Mesodermal cell (in vitro differentiated cells): Measurements from ENCODE around the gene BCL2L1.
A peak's percentile ranks its signal among the peaks of the same experiment; 100 is the strongest.

Source experiments
- H3K27ac ChIP-seq: 2 replicates; pipeline ENCODE4 v1.7.0; 2013; ENCODE audit warnings: mild to moderate bottlenecking, low read depth, low read length, moderate library complexity; ENCODE audit not compliant: severe bottlenecking
- H3K36me3 ChIP-seq: 2 replicates; pipeline ENCODE4 v1.7.1; 2013; ENCODE audit warnings: mild to moderate bottlenecking, low read length, moderate library complexity; ENCODE audit not compliant: control insufficient read depth, insufficient read depth
- H3K4me1 ChIP-seq: one replicate; pipeline ENCODE4 v1.7.1; 2013; ENCODE audit warnings: mild to moderate bottlenecking, low read length; ENCODE audit not compliant: insufficient read depth, control insufficient read depth, poor library complexity, severe bottlenecking
- H3K4me3 ChIP-seq: 2 replicates; pipeline ENCODE4 v1.7.0; 2013; ENCODE audit warnings: low read length, control low read depth, mild to moderate bottlenecking; ENCODE audit not compliant: insufficient read depth, poor library complexity, severe bottlenecking; ENCODE audit errors: extremely low read depth
- H3K9me3 ChIP-seq: 2 replicates; pipeline ENCODE4 v1.7.1; 2013; ENCODE audit warnings: mild to moderate bottlenecking, low read length, moderate library complexity; ENCODE audit not compliant: control insufficient read depth
- whole genome bisulfite sequencing, 2 experiments: methylation state at CpG; one replicate each; pipeline ENCODE4 v1.1.5; 2013; ENCODE audit warnings: missing lambda C conversion rate in 2 of 2; ENCODE audit not compliant: insufficient coverage in 2 of 2; 5-methylcytosine and 5-hydroxymethylcytosine counted together

BCL2L1 gene

DNA sequence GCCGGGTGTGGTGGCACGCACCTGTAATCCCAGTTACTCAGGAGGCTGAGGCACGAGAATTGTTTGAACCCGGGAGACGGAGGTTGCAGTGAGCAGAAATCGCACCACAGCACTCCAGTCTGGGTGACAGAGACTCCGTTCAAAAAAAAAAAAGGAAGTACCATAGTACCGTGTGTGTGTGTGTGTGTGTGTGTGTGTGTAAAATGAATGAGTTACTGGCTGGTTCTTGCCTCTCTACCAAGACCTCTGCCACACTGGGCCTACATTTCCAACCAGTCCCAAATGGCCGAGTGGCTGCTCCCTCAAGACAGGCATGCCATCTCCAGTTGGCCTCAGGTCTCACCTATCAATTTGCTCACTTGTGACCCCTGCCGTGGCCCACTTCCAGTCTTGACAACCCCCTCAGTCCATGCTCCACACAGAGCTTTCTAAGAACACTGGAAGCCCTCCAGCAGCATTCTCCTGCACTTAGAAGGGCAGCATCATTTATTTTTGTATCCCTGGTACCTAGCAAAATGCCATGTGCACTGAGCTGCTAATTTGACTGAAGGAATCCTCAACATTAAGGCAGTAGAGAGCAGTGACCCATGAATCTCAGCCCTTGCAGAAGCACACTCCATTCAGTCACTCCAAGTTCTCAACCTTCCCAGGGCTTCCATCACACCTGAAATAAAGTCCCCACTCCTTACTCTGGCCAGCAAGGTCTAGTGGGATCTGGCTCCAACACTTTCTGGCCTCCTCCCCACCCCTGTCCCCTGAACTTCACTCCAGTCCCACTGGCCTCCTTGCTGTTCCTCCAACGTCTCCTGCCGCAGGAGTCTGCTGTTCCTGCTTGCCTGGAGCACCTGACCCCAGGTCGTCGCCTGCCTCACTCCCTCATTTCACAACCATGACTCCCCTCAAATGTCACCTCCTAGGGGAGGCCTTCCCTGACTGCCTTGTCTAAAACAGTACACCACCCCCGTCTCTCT lies 55.1 kb downstream of the BCL2L1 start:
- H3K4me1 ChIP-seq = peaks cover 47% of the 10 kb centered on the region
- H3K9me3 ChIP-seq = no peaks in the 10 kb centered on the region
- H3K27ac ChIP-seq = no peak overlapping the region
- no peak overlapping the region for H3K4me3 ChIP-seq
- WGBS, 2 experiments = 95% methylated on average over 13 of the region's 15 CpGs
- H3K36me3 ChIP-seq = peaks cover 48% of the 10 kb centered on the region

DNA sequence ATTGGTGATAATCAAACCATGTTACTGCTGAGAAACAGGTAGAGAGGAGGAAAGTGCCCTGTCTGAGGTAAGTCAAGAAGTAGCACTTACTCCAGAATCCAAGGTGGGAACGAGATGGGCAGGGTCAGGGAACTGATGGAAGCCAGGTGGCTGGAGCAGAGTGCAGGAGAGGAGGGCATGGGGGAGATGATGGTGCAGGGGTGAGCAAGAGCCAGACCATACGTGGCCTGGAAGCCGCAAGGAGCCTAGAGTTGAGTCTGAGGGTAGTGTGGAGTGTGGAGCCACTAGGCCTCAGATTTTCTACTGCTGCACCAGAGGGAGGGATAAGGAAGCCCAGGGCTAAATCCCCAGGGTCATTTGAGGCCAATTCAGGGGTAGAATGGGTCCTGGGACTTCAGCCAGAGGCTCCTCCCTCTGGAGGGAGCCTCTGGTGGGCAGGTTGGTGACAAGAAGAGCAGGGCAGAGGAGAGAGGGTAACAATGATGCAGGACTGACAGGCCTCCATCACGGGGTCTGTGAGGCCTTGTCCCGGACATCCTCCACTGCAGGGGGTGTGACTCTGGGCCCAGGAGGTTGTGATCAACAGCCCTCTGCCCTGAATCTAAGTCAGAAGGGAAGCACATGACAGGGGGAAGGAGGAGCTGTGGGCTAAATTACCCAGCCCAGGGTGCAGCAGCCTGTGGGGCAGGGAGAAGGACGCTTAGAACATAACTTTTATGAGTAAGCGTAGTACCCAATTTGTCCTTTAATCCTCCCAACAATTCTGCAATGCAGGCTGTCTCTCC lies 56.2 kb downstream of the BCL2L1 start:
- Histone ChIP-seq H3K4me1 (peaks cover 54% of the 10 kb centered on the region), H3K9me3 (no peaks in the 10 kb centered on the region), H3K4me3 (no peak overlapping the region), H3K36me3 (peaks cover 43% of the 10 kb centered on the region), H3K27ac (no peak overlapping the region)
- WGBS, 2 experiments = 92% methylated on average over 5 to 7 of the region's 7 CpGs

DNA sequence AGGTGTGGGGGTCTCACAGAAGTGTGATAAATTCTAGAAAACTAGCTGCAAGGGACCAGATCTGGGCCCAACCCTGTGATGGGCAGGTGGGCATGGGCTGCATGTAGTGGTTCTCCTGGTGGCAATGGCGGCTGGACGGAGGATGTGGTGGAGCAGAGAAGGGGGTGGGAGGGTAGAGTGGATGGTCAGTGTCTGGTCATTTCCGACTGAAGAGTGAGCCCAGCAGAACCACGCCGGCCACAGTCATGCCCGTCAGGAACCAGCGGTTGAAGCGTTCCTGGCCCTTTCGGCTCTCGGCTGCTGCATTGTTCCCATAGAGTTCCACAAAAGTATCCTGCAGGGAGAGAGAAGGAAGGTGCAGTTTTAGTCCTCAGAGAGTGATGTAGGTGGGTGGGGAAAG lies 56.9 kb downstream of the BCL2L1 start:
- no peaks in the 10 kb centered on the region for H3K9me3 ChIP-seq
- WGBS, 2 experiments = 91 to 96% methylated on average over 9 to 10 of the region's 10 CpGs

DNA sequence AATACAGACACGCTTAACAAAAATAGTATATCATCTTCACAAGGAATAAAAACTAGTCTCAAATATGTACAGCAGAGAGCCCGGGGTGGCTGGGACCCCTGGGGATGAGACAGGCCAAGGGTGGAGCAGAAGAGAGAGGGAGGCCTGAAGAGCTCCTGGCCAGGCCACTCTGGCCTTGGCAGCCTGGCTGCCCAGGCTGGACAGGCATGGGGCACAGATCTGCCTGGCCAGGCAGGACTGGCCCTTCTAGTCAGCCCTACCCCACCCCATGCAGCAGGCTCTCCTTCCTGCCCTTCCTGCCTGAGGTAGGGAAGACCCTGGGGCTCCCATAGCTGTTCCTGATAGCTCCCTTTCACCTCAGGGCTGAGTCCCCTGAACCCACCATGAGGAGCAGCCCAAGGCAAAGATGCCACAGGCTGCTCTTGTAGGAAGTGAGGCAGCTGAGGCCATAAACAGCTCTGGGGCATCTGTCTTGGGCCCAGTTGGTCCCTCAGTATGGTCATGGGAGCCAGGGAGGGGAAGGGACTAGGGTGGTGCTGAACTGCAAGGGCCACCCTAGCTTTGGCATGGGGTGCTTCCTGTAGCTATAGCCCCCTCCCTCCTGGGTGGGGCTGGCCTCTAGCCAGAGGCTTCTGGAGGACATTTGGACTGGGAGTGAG lies 57.8 kb downstream of the BCL2L1 start:
- Histone ChIP-seq H3K36me3 (peaks cover 43% of the 10 kb centered on the region), H3K27ac (no peak overlapping the region), H3K9me3 (no peaks in the 10 kb centered on the region), H3K4me3 (no peak overlapping the region), H3K4me1 (peaks cover 41% of the 10 kb centered on the region)
- WGBS, 2 experiments = 100% methylated on average over 1 of the region's 2 CpGs; no CpG with 5 or more reads in 1 of the 2 experiments

More for the DNA sequence above, 56.9 kb downstream of the BCL2L1 start:
- no peak overlapping the region for H3K27ac ChIP-seq
- H3K4me1 ChIP-seq = peaks cover 50% of the 10 kb centered on the region
- H3K36me3 ChIP-seq = peaks cover 43% of the 10 kb centered on the region
- no peak overlapping the region for H3K4me3 ChIP-seq

DNA sequence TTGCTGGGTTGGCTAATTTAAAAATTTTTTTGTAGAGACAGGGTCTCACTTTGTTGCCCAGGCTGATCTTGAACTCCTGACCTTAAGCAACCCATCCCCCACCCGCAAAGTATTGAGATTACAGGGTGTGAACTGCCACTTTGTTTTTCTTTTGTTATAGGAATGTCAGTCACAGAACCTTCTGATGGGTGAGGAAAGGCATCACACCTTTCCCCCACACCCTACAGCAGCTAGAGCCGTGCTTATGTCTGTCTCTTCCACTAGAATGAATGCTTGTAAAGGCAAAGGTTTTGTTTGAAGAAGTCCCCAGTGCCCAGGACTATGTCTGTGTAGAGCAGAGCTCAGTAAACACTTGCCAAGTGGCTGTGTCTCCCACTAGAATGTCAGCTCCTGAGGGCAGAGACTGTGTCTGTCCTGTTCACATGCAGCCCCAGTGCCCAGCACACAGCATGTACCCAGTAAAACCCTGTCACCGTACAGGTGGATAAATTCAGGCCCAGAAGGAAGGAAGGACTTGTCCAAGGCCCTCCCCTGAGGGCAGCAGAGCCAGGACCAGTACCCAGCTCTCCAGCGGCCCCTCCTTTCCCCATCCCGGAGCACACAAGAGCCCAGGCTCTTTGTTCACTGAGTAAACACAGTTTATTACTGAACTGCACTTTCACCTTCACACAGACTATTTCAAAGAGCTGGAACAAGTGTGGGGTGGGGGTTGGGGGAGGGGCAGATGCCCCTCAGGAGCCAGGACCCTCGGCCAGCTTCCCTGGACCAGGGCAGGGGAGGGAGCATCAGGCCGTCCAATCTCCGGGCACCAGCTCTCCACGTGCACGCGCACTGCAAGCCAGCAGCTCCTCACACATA lies 58.6 kb downstream of the BCL2L1 start:
- H3K27ac ChIP-seq = peak overlapping the region; percentile 13

DNA sequence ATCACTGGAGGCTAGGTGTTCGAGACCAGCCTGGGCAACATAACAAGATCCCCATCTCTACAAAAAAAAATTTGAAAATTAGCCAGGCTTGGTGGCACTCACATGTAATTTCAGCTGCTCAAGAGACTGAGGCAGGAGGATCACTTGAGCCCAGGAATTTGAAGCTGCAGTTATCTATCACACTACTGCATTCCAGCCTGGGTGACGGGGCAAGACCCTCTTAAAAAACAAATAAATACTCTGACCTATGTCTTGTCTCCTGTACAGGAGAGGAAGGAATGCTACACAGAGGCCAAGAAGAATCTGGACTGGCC lies 59.2 kb downstream of the BCL2L1 start:
- Histone ChIP-seq H3K36me3 (peaks cover 33% of the 10 kb centered on the region), H3K4me3 (no peak overlapping the region), H3K4me1 (peaks cover 33% of the 10 kb centered on the region), H3K9me3 (no peaks in the 10 kb centered on the region), H3K27ac (peak overlapping the region; percentile 13)
- 88 to 100% methylated on average over 1 of the region's 2 CpGs for WGBS, 2 experiments

More for the DNA sequence above, 58.6 kb downstream of the BCL2L1 start:
- Histone ChIP-seq H3K4me3 (no peak overlapping the region), H3K36me3 (peaks cover 36% of the 10 kb centered on the region), H3K4me1 (peaks cover 34% of the 10 kb centered on the region), H3K9me3 (no peaks in the 10 kb centered on the region)
- 81 to 86% methylated on average over 1 to 4 of the region's 11 CpGs for WGBS, 2 experiments

DNA sequence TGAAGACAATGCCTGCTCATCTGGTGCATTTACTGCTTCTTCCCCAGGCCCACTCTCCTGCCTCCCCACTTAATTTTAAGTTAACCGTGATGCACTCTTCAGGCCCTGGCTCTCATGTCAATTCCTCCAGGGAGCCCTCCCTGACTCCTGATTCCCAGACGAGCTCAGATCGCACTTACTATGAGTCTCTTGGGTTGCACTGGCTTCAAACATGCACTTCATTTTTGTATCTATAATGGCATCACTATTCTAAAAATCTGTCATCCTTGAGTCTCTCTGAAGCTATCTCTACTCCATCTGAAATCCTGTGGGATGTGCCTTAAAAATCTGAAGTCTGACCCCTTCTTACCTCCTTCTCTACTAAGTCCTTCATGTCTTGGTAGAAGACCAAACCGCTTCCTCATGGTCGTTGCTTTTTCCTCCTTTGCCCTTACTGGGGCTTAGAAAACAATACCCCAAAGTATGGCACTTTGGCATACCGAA lies 60.3 kb downstream of the BCL2L1 start:
- 71 to 78% methylated on average over 4 to 6 of the region's 6 CpGs for WGBS, 2 experiments
- Histone ChIP-seq H3K27ac (peak overlapping the region; percentile 53), H3K4me3 (no peak overlapping the region), H3K9me3 (no peaks in the 10 kb centered on the region), H3K4me1 (peaks cover 33% of the 10 kb centered on the region), H3K36me3 (peaks cover 28% of the 10 kb centered on the region)

DNA sequence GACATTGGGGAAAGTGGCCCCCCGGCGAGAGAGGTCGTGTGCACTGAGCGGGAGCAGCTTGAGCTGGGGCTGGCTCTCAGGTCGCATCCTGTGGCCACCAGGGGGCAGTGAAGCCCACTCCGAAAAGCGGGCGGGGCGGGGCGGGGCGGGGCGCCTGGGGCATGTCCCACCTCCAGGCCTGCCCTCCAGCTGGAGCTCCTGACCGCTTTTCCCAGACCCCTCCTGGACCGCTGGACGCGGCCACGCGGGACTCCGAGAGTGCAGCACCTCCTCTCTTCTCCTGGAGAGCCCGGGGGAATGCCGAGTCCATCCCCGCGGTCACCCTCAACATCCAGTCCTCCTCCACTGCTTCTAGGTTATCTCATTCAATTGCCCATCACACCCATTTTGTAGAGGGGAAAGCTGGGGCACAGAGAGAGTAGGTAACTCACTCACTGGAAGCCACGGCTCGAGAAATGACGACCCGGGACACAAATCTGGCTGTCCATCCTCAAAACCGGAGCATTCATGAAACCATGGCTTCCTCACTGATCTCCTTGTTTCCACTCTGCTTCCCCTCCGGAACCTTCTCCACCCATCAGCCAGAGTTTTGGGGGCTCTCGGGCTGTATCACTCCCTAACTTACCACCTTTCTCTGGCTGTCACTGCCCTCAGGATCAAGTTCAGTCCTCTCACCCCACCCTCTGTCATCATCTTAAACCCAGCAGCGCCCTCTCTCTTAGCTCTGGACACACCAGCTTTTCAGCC lies 60.9 kb downstream of the BCL2L1 start:
- no peak overlapping the region for H3K4me3 ChIP-seq
- 16 to 19% methylated on average over 23 to 27 of the region's 31 CpGs for WGBS, 2 experiments
- H3K4me1 ChIP-seq = peaks cover 33% of the 10 kb centered on the region
- H3K36me3 ChIP-seq = peaks cover 28% of the 10 kb centered on the region
- H3K9me3 ChIP-seq = no peaks in the 10 kb centered on the region
- H3K27ac ChIP-seq = peak overlapping the region; percentile 53

DNA sequence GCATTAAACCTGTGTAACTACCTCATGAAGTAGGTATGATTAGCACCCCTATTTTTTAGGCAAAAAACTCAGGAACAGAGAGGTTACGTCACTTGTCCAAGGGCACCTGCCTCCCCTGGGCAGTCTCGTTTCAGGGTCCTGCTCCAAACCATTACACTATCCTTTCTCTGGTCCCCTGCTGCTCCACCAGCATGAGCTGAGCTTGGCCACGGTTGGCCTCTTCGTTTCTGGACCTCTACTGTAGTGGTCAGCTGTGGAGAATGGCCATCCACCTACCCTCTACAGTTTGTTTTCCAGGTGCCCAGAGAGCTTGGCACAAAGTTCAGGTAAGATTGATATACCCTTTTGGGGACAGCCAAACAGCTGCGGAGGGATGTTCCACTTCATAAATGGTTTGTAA lies 68.1 kb downstream of the BCL2L1 start:
- H3K4me1 ChIP-seq = no peaks in the 10 kb centered on the region

More for the DNA sequence above, 68.1 kb downstream of the BCL2L1 start:
- no peaks in the 10 kb centered on the region for H3K36me3 ChIP-seq
- WGBS, 2 experiments = 75 to 88% methylated on average over 4 to 5 of the region's 5 CpGs
- no peak overlapping the region for H3K4me3 ChIP-seq
- H3K9me3 ChIP-seq = no peaks in the 10 kb centered on the region
- no peak overlapping the region for H3K27ac ChIP-seq
